Measurements from ENCODE around the gene ZNF185. TPM values are rescaled to one million over a fixed set of nuclear protein-coding genes. Genes with fewer than 3 reads are reported as not detected.

Gene ZNF185
- total RNA-seq, 1 experiment from 2014 or later = 11.3 TPM

DNA sequence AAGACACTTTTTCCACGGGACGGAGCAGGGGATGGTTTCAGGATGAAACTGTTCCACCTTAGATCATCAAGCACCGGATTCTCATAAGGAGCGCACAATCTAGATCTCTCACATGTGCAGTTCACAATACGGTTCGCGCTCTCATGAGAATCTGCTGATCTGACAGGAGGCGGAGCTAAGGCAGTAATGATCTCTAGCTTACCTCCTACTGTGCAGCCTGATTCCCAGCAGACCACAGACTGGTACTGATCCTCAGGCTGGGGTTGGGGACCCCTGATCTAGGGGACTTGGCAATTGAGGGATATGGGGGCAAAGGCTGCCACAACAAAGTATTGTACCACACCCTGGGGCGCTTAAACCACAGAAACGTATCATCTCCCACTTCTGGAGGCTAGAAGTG is 25.7 kb downstream of the ZNF185 start:
- H3K56ac ChIP-seq (ENCODE audit: insufficient read length, low read depth, low read length) = no peak overlapping the region
- no peak overlapping the region for H3K14ac ChIP-seq (ENCODE audit: insufficient read depth, low read length)
- Mint-ChIP-seq H3K9me3 (peaks cover 72 to 81% of the 10 kb centered on the region in 2 experiments), H3K27me3 (ENCODE audit: low read depth) (no peaks in the 10 kb centered on the region; the same call in 1 of the 2 replicates), H3K36me3 (ENCODE audit: insufficient read depth in 1 of 3, low read depth in 3 of 3) (peaks cover 3 to 13% (median 3%) of the 10 kb centered on the region in 3 experiments; a peak in 5 of 7 replicates), H3K4me3 (no peak overlapping the region), H3K4me1 (peaks cover 3 to 7% of the 10 kb centered on the region in 2 experiments; a peak in 3 of 4 replicates), H3K27ac (no peak overlapping the region)
- no peaks in the 10 kb centered on the region for H3K79me1 ChIP-seq (ENCODE audit: insufficient read depth, low read depth, low read length, poor library complexity, severe bottlenecking)
- H2AK5ac ChIP-seq (ENCODE audit: insufficient read length, low read length) = no peak overlapping the region
- H3K9ac ChIP-seq (ENCODE audit: extremely low read depth, insufficient read length, low read length) = no peak overlapping the region
- DNase-seq = no peak
- no peak overlapping the region for H2AFZ ChIP-seq (ENCODE audit: low read length)
- TF ChIP-seq, protein P1, sequence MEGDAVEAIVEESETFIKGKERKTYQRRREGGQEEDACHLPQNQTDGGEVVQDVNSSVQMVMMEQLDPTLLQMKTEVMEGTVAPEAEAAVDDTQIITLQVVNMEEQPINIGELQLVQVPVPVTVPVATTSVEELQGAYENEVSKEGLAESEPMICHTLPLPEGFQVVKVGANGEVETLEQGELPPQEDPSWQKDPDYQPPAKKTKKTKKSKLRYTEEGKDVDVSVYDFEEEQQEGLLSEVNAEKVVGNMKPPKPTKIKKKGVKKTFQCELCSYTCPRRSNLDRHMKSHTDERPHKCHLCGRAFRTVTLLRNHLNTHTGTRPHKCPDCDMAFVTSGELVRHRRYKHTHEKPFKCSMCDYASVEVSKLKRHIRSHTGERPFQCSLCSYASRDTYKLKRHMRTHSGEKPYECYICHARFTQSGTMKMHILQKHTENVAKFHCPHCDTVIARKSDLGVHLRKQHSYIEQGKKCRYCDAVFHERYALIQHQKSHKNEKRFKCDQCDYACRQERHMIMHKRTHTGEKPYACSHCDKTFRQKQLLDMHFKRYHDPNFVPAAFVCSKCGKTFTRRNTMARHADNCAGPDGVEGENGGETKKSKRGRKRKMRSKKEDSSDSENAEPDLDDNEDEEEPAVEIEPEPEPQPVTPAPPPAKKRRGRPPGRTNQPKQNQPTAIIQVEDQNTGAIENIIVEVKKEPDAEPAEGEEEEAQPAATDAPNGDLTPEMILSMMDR (conservative IDR thresholded peaks at IDR 0.05) = no peak
- H3K4me2 ChIP-seq (ENCODE audit: insufficient read depth, insufficient read length, low read length) = no peak overlapping the region
- no peak overlapping the region for H2BK120ac ChIP-seq (ENCODE audit: low read depth, low read length, poor library complexity, severe bottlenecking)
- H4K91ac ChIP-seq (ENCODE audit: insufficient read length, low read depth, low read length) = no peak overlapping the region
- WGBS (ENCODE audit: extremely low coverage, insufficient read length, low lambda C conversion rate) = no CpG with 5 or more reads among the region's 10 CpGs
- no peak overlapping the region for H2BK15ac ChIP-seq (ENCODE audit: low read depth, low read length)
- H4K8ac ChIP-seq (replicated peaks; ENCODE audit: insufficient read length, low read depth, low read length) = no peak overlapping the region
- no peaks in the 10 kb centered on the region for H3K27me3 ChIP-seq (ENCODE audit: insufficient read depth, low read length)
- H4K5ac ChIP-seq (ENCODE audit: insufficient read length, low read depth, low read length) = no peak overlapping the region
- no peaks in the 10 kb centered on the region for H3K23me2 ChIP-seq (ENCODE audit: insufficient read length, low read depth, low read length, poor library complexity, severe bottlenecking)
- H3K9me3 ChIP-seq (ENCODE audit: control insufficient read depth, low read depth, low read length) = peaks cover 35% of the 10 kb centered on the region
- no peaks in the 10 kb centered on the region for H3K79me2 ChIP-seq (ENCODE audit: insufficient read depth, low read length)
- H3T11ph ChIP-seq (ENCODE audit: low read length) = no peak overlapping the region
- H2BK5ac ChIP-seq (ENCODE audit: insufficient read length, low read length) = no peak overlapping the region
- H3K18ac ChIP-seq (ENCODE audit: insufficient read length, low read depth, low read length) = no peak overlapping the region
- no peak overlapping the region for H3K4ac ChIP-seq (ENCODE audit: low read depth, low read length)
- H3K27ac ChIP-seq (ENCODE audit: insufficient read length, low read depth, low read length) = no peak overlapping the region
- H2BK12ac ChIP-seq (ENCODE audit: insufficient read length, low read depth, low read length) = no peak overlapping the region
- no peak overlapping the region for H3K23ac ChIP-seq (ENCODE audit: insufficient read length, low read depth, low read length)
- no peak overlapping the region for H2BK20ac ChIP-seq (ENCODE audit: low read depth, low read length, poor library complexity, severe bottlenecking)
- H3K4me1 ChIP-seq (ENCODE audit: insufficient read depth, low read length) = no peaks in the 10 kb centered on the region
- peaks cover 3% of the 10 kb centered on the region for H4K20me1 ChIP-seq (ENCODE audit: control insufficient read depth, insufficient read depth, insufficient read length)

All from H9 (cell line).